GM21526 (cell line): Measurements from ENCODE around the gene SLC19A1.

ENCODE experiments used
- ATAC-seq: cut with Tn5 transposase; IDR thresholded peaks from one replicate; pipeline ENCODE4 v1.9.1; 2021; ENCODE audit warnings: moderate library complexity; ENCODE audit not compliant: unreplicated experiment, low FRiP score

SLC19A1 gene

GRCh38 chr21:45522986-45523385 is 19.3 kb downstream of the SLC19A1 start:
- ATAC-seq: no peak

DNA sequence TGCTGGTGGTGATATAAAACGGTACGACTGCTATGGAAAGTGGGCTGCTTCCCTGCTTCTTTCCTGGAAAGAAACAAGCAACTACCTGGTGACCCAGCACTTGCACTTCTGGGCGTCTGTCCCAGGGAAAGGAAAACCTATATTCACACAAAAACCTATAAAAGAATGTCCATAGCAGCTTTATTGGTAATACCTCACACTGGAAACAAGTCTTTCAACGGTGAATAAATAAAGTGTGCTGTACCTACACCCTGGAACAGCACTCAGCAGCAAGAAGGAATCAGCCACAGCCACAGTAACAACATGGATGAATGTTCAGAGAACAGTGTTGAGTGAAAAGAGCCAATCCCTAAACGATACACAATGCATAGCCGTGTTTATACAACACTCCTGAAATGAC is 19.9 kb downstream of the SLC19A1 start:
- ATAC-seq: no peak

GRCh38 chr21:45521241-45521640 is 21.0 kb downstream of the SLC19A1 start:
- ATAC-seq: no peak

DNA sequence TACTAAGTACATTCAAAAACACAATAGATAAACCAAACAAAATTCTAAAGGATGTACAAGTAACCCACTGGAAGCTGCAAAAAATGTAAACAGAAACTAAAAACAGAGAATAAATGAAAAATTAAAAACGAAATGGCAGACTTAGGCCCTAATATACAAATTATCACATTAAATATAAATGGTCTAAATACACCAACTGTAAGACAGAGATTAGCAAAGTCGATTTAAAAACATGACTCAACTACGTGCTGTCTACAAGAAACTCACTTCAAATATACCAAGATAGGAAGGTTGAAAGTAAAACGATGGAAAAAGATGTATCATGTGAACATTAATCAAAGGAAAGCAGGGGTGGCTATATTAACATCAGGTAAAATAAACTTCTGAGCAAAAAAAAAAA is 23.1 kb downstream of the SLC19A1 start:
- no peak for ATAC-seq

DNA sequence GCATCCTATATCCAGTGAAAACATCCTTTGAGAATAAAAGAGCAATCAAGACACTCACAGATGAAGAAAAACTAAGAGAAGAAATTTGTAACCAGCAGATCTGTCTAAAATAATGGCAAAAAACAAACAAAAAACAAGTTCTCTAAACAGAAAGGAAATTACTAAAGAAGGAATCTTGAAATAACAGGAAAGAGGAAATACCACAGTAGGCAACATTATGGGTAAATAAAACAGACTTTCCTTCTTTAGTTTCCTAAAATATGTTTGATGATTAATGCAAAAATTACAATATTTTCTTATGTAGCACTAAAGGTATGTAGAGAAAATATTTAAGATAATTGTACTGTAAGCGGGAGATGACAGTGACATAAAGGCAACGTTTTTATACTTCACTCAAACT is 23.5 kb downstream of the SLC19A1 start:
- no peak for ATAC-seq

GRCh38 chr21:45517249-45518065 is 24.8 kb downstream of the SLC19A1 start:
- ATAC-seq: no peak

- no peak for ATAC-seq
These were observed 25.5 kb downstream of the SLC19A1 start for GRCh38 chr21:45516671-45517151.

DNA sequence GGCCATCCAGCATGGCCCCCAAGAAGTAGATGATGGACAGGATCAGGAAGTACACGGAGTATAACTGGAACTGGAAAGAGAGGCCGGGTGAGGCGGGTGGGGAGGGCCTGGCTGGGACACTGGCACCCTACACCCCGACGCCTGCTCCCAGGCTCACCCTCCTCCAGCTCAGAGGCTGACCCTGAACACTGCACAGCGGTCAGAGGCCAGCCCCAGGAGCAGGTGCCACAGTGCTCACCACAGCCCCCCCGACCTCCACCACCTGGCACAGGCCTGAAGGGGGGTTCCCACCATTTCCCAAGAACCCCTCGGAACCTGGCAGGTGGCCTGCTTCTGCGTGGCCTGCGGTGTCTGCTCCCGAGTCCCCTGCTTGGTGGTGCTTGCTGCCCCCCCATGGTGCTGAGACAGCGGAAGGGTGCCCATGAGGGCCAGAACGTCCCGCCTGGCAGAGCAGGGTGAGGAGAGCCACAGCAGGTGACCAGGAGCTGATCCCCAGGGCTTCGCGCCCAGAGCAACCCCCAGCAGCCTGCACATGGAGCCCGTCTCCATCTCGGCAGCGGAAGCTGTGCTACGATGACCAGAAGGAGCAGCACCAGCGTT is 26.1 kb downstream of the SLC19A1 start:
- no peak for ATAC-seq

DNA sequence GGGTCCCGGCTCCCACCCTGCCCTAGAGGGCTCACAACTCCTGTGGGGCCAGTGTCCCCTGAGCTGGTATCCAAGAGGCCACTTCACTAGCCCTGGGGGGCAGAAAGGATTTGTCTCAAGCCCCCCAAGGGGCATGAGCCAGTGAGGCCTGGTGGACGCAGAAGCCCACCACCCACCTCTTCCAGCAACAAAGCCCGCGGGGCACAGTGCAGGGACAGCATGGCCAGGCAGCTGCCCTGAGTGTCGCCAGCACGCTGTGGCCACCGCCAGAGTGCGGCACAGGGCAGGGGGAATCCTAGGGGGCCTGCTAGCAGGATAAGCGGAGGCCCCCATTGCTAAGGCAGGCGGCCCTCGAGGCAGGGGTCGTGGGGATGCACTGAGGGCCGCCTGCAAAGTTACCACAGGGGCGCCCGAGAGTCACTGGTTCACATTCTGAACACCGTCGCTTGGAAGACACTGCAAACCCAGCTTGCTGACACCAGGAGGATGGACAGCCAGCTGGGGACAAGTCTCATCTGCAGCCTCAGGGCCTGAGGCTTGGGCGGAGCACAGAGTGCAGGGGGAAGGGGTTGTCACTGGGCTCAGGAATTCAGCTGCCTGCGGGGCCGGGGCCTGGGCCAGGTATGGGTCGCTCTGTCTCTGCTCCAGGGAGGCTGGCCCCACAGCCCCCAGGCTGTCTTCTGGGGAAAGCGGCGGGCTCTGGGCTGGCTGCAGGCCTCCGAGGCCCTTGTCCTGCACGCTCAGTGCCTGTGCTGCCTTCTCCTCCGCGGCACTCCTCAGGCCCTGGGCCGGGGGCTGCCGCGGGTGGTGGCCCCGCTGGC is 26.8 kb downstream of the SLC19A1 start:
- ATAC-seq: no peak

DNA sequence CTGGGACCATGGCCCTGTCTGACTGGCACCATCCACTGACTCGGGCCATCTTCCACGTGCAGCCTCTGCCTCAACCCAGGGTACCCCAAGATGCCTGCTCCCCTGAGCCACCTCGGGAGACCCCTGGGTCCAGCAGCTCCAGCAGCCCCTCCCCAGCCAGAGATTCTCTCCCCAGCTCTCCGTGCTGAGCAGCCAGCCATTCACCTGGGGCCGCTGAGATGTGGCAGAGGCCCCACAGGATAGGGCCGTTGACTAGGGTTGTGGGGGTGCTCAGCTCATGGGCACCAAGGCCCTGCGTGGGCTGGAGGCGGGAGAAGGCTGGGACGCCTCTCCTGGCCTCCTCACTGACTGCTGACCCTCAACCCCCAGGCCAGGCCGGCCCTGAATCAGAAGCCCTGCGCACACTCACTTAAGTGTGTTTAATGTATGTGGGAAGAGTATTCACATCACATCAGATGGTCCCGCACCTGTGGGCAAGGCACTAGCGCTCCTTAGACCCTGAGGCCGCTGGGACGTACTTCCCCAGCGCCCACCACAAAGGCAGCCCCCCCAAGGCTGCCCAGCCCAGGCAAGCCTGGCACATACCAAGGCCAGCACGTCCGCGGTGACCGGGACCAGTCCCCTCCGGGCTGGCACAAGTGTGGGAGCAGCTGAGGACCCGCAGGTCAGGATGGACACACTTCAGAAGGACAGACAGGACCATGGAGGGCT is 27.8 kb downstream of the SLC19A1 start:
- ATAC-seq: no peak

GRCh38 chr21:45513741-45514310 is 28.4 kb downstream of the SLC19A1 start:
- ATAC-seq: no peak

DNA sequence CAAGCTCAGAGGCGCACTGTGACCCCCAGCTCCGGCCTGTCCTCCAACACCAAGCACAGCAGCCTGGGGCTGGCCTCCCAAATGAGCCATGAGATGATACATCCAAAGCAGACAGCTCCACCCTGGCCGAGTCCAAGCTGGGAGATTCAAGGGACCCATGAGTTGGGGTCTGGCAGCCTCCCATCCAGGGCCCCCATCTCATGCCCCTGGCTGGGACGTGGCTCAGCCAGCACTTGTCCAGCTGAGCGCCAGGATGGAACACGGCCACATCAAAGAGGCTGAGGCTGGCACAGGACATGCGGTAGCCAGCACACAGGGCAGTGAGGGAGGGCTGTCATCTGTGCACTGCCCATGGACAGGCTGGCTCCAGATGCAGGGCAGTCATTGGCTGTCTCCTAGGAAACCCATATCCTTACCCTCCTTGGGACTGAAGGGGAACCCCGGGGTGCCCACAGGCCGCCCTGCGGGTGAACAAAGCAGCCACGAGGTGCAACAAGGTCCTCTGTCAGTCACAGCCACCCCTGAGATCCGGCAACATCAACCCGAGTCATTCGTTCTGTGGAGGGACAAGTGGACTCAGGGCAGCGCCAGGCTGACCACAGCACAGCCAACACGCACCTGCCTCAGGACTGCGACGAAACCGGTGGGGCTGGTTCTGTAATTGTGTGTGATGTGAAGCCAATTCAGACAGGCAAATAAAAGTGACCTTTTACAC is 29.1 kb downstream of the SLC19A1 start:
- ATAC-seq: no peak

- ATAC-seq: no peak
These were observed 29.6 kb downstream of the SLC19A1 start for GRCh38 chr21:45512626-45513002.

DNA sequence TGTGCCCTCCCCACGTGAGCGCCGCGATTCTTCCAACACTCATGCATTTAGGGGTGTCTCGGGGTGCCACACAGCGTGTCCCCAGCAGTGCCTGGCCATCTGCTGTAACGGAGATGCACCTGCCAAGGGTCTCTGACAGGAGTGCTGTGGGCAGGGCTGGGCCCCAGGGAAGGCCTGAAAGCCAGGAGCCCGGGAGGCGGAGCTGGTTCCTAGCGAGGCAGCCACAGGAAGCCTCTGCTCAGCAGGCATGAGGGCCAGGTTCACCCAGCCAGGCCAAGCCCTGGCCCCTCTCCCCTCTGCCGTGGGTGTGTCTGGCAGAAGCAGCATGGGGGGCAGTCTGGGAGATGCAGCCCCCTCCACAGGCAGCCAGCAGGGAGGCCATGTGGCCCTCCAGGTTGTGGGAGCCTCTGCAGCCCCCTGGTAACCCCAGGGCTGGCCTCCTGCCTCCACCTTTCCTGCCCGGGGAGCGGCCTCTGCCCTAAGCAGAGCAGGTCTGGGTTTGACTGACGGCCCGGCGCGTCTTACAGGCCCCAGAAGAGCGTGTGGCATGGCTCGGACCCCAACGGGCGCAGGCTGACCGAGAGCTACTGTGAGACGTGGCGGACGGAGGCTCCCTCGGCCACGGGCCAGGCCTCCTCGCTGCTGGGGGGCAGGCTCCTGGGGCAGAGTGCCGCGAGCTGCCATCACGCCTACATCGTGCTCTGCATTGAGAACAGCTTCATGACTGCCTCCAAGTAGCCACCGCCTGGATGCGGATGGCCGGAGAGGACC is 30.4 kb downstream of the SLC19A1 start:
- ATAC-seq: no peak

- ATAC-seq: no peak
These were observed 31.2 kb downstream of the SLC19A1 start for GRCh38 chr21:45511007-45511406.

- no peak for ATAC-seq
These were observed 31.7 kb downstream of the SLC19A1 start for GRCh38 chr21:45510466-45510955.

- no peak for ATAC-seq
These were observed 32.4 kb downstream of the SLC19A1 start for GRCh38 chr21:45509566-45510465.
